ENCODE measurements around the gene AXIN1.
"Not testable (repeated sequence)": the region's sequence is repeated elsewhere in the genome, so short reads cannot be mapped to it uniquely, and the experiment has no call there.

The AXIN1 gene

DNA sequence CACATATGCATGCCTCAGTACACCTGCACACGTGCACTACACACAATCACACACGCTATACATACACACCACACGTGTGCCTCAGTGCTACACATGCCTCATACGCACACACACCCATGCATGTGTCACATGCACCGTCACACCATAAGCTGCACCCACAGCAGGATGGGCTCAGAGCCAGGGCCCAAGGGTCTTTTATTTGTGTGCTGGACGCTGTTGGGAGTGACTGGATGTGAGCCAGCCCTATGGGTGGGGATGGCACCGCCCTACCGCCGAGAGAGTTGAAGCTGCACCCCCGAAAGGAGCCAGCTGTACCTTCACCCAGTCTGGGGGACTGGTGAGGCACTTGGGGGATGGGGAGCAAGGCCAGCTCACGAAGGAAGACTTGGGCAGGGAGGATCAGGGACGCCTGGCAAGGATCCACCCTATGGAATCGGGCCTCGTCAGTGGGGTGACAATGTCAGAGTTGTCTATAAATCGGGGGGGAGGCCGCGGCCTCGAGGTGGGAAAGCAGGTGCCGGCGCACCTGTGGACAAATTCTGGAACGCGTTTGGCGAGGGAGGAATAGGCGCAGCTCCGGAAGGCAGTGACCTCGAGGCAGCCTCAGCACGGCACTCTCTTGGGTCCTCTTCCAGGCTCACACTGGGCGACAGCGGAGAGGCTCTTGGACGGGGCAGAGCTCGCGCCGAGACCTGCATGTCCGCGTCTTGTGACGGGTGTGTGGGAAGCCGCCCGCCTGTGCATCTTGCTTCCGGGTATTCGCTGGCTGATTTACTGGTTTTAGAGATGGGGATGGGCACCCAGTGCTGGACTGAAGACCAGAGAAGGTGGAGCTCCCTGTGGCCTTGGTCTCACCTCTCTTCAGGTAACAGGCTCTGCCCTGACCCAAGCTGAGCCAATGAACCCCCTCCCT, 84.1 kb downstream of the AXIN1 start:
- no peak for DNase-seq (ENCODE audit: low read depth, low spot score)

DNA sequence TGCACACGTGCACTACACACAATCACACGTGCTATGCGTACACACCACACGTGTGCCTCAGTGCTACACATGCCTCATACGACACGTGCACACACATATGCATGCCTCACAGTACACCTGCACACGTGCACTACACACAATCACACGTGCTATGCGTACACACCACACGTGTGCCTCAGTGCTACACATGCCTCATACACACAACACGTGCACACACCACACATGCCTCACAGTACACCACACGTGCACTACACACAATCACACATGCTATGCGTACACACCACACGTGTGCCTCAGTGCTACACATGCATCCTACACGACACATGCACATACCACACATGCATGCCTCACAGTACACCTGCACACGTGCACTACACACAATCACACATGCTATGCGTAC, 85.0 kb downstream of the AXIN1 start:
- not testable (repeated sequence) for DNase-seq (ENCODE audit: low read depth, low spot score)

DNA sequence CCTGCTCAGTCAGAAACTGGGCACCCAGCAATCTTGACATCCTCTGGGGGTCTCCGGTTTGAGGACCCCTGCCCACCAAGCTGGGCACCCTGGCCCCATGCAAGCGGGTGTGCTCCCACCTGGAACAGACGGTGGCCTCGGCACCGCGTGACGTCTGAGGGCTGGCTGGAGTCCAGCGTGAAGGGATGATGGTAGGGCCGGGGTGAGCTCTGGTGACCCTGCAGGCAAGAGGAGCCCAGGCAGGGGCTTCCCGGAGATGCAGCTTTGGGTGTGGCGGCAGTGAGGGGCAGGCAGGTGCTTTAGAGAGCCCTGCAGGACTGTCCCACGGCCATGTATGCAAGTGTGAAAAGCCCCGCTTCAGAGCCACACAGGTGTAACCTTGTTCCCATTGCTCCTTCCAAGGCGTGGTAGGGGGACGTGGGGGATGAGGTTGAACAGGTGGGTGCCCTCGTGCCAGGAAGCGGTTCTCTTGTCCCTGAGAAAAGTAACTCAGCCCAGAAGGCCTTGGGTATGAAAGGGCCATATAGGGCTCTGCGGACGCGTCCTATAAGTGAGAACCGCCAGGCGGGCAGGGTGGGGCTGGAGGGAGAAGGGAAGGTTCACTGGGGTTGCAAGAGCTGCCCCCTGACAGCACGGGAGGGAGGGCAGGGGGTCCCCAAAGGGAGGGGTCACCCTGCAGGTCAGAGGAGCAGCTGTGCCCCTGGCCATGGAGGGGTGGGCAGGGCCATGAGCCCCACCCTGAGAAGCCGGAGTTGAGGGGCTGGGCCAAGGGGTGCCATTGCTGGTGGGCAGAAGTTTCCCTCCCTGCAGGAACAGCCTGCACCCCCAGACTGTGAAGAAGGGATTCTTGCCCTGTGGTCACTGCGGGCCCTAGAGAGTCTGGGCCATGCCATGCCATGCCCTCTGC, 86.0 kb downstream of the AXIN1 start:
- no peak for DNase-seq (ENCODE audit: low read depth, low spot score)

DNA sequence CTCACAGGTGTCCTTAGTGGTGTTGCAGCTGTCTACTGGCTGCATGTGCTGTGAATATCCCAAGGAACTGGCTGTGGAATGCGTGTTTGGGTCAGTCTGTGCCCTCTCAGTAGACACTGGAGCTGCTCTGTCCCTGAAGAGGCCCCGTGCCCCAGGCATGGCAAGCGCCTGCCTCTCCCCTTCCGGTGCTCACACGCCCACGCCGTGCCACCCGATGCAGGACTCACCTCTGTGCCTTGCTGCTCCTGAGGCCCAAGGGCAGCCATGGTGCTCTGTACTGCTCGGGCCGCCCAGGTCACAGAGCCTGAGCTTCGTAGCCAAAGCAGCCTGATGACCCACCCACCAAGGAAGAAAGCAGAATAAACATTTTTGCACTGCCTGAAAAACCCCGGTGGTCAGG, 86.8 kb downstream of the AXIN1 start:
- DNase-seq (ENCODE audit: low read depth, low spot score) = no peak

DNA sequence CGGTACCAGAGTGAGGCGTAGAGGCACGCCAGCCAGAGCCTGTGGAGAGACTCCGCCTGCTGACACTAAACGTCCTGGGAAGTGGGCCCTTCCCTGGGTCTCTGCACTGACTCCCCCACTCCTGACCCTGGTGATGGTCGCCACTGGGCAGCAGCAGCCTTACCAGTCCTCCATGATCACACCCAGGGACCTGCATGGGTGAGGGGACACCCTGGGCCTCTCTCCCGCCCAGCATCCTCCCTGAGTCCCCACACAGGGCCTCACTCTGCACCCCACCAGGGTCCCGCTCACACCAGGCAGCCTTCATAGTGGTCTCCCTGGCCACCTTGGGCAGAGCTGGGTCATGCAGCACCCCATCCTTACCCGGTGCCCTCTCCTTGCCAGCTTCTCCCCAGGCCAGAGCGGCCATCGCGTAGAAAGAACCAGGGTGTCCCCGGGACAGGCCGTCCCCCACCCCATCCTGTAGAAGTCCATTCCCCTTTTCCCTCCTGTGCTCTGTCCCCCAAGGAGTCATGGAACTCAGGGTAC, 87.5 kb downstream of the AXIN1 start:
- DNase-seq (ENCODE audit: low read depth, low spot score) = no peak

DNA sequence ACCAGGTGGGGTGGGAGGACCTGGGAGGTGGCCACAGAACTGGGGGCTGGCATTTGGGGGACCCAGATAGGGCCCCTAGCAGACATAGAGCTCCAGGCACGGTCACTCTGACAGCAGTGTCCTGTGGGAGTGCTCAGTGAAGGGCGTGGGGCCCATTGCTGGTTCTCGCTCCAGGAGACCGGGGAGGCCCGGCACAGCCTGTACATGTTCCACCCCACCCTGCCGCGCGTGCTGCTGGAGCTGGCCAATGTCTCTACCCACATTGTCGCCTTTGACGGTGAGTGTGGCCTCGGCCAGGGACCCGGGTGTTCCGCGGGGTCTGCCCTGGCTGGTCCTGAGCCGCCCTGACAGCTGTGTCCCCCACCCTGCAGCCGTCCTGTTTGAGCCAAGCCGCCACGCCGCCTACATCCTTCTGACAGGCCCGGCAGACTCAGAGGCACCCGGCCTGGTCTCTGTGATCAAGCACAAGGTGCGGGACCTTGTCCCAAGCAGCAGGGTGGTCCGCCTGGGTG, 88.0 kb downstream of the AXIN1 start:
- no peak for DNase-seq (ENCODE audit: low read depth, low spot score)

DNA sequence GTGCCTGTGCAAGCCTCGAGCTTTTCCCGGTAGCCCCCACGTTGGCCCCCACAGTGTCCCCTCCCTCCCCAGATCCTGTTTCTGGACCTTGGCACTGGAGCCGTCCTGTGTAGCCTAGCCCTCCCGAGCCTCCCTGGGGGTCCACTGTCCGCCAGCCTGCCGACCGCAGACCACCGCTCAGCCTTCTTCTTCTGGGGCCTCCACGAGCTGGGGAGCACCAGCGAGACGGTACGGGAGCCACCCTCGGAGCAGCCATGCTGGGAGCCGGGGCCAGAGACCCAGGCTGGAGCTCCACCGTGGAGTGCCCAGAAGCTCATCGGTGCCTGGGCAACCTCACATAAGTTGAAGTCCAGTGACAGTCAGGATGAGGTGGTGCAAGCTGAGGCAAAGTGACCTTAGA, 88.6 kb downstream of the AXIN1 start:
- no peak for DNase-seq (ENCODE audit: low read depth, low spot score)

DNA sequence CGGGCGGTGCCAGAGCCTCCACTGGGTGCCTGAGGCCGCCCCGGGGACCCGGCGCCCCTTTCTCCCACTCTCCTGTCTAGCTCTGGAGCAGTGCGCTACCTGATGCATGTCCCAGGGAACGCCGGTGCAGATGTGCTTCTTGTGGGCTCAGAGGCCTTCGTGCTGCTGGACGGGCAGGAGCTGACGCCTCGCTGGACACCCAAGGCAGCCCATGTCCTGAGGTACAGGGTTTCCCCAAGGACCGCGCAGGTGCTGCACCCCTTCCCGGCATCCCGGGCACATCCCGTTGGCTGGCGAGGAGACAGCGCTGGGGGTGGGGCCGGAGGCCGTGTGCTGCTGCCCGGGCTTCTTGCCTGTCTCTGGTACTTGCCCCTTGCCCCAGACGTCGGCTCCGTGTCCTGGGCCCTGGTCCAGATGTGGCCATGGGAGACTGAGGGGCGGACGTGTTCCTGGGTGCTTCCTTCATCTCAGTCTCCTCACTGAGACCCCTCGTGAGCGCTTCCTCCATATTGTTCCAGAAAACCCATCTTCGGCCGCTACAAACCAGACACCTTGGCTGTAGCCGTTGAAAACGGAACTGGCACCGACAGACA, 89.2 kb downstream of the AXIN1 start:
- no peak for DNase-seq (ENCODE audit: low read depth, low spot score)

DNA sequence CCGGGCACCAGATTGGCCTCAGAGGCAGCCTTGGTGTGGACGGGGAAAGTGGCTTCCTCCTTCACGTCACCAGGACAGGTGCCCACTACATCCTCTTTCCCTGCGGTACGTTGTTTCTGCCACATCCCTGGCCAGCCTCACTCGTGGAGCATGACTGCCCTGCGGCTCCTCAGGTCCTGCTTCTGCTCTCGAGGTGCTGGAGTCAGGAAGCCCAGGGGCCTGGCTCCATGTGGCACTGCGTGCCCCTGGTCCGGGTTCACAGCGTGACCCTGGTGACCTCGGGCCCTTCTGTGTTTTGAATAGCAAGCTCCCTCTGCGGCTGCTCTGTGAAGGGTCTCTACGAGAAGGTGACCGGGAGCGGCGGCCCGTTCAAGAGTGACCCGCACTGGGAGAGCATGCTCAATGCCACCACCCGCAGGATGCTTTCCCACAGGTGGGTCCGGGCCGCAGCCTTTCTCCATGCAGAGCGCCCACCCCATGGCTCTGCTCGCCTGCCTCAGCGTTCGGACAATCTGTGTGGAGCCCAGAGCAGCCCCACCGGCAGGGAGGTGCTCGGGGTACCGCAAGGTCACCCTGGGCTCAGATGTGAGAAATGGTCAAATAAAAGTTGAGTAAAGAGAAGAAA, 90.3 kb downstream of the AXIN1 start:
- no peak for DNase-seq (ENCODE audit: low read depth, low spot score)

DNA sequence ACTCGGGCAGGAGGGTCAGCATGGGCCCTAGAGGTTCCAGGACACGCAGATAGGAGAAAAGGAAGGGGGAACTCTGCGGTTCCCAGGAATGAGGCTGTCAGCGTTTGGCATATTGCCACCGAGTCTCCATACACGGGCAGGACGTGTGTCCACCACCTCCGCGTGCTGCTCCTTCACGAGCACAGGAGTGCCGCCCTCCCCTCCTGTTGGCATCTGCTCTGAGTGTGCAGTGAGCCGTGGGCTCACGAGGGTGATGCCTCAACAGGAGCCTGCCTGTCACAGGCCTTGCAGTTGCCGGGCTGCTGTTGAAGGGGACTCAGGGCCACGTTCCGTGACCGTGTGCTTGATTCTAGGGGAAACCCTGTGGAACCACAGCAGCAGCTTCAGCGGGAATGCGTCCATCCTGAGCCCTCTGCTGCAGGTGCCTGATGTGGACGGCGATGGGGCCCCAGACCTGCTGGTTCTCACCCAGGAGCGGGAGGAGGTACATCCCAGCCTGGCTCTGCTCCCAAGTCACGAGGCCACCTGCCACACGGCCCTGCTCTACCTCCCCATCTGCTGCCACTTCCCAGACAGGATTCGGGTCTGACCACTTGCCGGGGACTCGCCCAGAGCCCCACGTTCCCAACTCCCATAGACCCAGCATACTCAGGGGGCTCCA, 91.4 kb downstream of the AXIN1 start:
- DNase-seq (ENCODE audit: low read depth, low spot score) = no peak

DNA sequence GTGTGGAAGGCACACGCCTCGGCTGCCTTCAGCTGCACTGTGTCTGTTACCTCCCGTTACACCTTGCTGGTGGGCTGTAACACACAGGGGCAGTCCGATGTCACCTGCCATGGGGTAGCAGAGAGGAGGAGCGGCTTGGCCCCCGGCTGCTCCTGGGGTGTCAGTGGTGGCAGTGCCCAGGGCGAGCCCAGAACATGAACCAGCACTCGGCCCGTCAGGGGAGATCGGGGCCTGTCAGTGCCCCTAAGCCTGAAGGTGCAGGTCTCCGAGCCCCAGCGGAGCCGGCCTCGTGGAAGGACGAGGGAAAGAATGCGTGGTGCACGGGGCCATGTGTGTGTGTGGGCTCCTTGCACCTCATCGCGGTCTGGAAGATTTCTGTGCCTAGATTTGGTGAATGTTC, 92.2 kb downstream of the AXIN1 start:
- DNase-seq (ENCODE audit: low read depth, low spot score) = no peak

DNA sequence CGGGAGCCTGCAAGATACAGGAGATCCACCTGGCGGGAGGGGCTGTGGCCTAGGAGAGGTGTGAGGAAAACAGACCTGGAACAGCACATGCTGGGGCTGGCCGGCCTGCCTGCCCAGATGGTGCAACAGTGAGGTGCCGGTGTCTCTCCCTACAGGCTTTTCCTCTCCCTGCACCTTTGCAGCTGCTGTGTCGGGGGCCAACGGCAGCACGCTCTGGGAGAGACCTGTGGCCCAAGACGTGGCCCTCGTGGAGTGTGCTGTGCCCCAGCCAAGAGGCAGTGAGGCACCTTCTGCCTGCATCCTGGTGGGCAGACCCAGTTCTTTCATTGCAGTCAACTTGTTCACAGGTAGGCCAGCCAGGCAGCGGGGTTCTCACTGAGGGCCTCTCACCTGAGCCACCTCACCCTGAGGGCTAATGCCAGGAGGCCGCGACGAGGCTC, 92.7 kb downstream of the AXIN1 start:
- DNase-seq (ENCODE audit: low read depth, low spot score) = no peak

DNA sequence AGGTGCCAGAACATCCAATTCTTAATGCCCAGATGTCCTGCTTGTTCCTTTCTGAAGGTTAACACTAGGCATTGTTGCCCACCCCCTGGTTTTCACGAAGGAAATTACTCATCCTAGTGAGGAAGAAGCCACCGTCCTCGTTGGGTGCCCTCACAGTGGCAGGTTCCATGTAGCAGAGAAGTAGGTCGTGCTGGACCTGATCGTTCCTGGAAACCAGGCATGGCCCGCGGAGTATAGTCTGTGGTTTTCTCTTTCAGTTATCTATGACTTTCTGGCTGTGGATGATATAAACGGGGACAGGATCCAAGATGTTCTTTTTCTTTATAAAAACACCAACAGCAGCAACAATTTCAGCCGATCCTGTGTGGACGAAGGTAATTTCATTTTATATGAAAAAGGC, 93.3 kb downstream of the AXIN1 start:
- no peak for DNase-seq (ENCODE audit: low read depth, low spot score)

DNA sequence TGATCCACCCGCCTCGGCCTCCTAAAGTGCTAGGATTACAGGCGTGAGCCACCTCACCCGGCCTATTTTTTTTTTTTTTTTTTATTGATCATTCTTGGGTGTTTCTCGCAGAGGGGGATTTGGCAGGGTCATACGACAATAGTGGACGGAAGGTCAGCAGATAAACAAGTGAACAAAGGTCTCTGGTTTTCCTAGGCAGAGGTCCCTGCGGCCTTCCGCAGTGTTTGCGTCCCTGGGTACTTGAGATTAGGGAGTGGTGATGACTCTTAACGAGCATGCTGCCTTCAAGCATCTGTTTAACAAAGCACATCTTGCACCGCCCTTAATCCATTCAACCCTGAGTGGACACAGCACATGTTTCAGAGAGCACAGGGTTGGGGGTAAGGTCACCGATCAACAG, 94.4 kb downstream of the AXIN1 start:
- not testable (repeated sequence) for DNase-seq (ENCODE audit: low read depth, low spot score)

DNA sequence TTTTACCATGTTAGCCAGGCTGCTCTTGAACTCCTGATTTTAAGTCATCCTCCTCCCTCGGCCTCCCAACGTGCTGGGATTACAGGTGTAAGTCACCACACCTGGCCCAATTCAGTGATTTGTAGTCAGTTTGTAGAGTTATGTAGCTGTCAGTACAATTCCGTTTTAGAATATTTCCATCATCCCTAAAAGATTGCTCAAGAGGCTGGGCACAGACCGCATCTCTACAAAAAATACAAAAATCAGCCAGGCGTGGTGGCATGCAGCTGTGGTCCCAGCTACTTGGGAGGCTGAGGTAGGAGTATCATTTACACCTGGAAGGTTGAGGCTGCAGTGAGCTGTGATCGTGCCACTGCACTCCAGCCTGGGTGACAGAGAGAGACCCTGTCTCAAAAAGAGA, 97.3 kb downstream of the AXIN1 start:
- no peak for DNase-seq (ENCODE audit: low read depth, low spot score)

DNA sequence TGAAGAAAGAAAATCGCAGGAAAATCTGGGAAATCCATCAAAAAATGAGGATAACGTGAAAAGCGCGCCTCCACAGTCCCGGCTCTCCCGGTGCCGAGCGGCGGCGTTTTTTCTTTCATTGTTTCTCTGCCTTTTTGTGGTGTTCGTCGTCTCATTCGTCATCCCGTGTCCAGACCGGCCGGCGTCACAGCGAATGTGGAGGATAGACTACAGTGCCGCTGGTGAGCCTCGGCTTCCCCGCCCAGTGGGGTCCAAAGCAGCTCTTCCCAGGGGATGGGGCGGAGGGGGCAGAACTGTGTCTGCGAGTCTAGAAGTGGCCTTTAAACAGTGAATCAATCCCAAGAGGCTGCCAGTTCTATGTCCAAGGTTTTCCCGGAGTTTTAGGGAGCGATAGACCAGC, 98.1 kb downstream of the AXIN1 start:
- no peak for DNase-seq (ENCODE audit: low read depth, low spot score)

DNA sequence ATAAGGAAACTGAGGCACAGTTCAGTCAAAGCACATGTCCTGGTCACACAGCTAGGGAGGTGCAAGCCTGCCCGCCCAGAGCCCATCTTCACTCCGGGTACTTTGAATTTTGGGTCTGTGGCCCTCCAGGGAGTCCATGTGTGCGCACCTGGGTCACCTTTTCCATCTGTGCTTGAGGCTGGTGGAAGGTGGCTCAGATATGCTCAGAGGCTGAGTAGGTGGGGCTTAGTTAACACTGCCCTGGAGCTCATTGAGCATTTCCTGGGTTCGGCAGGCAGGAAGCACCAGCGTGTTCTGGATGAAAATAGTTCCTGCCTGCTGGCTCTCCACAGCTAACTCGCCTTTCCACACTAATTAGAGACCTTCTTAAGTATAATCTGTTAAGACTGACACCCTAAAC, 98.7 kb downstream of the AXIN1 start:
- no peak for DNase-seq (ENCODE audit: low read depth, low spot score)

DNA sequence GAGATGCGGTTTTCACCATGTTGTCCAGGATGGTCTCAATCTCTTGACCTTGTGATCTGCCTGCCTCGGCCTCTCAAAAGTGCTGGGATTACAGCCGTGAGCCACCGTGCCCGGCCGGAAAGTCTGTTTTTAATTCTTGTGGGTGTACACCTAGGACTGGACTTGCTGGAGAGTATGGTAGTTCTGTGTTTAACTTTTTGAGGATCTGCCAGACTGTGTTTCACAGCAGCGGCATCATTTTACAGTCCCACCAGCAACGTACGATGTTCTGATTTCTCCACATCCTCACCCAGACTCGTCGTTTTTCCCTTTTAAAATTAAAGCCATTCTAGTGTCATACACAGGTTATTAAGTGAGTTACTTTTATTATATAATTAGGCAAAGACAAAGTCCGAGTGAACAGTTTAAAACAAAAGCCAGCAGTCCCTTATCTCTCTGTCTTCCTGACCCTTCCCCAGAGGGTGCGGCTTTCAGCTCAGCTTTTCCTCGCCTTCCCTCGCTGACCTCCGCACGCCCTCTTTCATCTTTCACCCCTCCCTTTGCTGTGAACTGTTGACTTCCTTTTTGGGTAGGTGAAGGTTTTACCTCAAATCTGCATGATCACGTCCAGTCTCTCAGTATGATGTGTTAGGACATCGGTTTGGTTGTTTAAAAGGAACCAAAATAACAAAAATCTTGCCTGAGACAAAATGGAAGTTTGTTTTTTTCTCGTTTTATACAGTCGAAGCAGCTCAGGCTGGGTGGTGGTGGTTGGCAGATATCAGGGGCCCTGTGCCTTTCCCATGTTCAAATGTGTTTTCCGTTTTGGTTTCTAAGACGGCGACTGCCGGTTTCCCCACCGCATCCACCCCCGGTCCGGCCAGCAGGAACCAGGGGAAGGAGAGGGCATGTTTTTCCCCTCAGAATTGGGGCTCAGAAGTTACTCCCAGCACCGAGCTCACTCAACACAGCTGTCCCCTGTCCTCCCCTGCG, 99.9 kb downstream of the AXIN1 start:
- DNase-seq (ENCODE audit: low read depth, low spot score) = no peak

DNA sequence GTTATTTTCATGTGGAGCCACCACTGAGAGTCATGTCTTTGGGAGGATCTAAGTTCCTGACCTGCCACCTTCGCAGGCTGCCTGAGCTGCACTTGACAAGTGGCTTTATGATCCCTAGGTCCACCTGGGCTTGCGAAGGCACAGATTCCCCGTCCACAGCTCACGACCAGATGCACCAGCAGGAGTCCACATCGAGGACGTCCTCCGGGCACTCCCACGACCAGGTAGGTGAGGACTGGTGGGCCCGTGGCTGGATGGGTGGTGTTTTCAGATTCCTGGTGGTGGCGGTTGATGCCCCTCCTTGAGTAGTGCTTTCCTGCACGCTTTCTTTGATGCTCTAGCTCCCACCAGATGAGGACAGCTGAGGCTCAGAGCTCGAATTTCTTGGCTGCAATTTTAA, 103.1 kb downstream of the AXIN1 start:
- no peak for DNase-seq (ENCODE audit: low read depth, low spot score)

DNA sequence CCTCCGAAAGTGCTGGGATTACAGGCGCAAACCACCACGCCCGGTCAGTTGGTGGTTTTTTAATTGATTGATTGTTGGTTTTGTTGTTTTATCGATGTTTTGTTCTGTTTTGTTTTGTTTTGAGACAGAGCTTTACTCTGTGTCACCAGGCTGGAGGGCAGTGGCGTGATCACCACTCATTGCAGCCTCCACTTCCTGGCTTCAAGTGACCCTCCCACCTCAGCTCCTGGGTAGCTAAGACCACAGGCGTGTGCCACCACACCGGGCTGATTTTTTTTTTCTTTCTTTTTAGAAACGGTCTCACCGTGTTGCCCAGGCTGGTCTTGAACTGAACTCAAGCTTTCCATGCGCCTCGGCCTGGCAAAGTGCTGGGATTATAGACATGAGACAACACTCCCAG, 105.5 kb downstream of the AXIN1 start:
- no peak for DNase-seq (ENCODE audit: low read depth, low spot score)

Measured in astrocyte of the hippocampus (primary cell).